ENCODE data around the gene ATF6. TPM values are rescaled to one million over a fixed set of nuclear protein-coding genes. Genes with fewer than 3 reads are reported as not detected.
A peak's percentile ranks its signal among the peaks of the same experiment; 100 is the strongest.
"Not testable (repeated sequence)": the region's sequence is repeated elsewhere in the genome, so short reads cannot be mapped to it uniquely, and the experiment has no call there.

ATF6 gene
- total RNA-seq, 1 donor from 2014 or later, result 12.6 TPM

GRCh38 chr1:161731241-161731640 is 34.9 kb upstream of the ATF6 start:
- intact Hi-C loops (cut with DNase I), result no loop called here
- DNase-seq (ENCODE audit: missing footprints) (no peak), ATAC-seq (no peak)

GRCh38 chr1:161731981-161732718 is 34.0 kb upstream of the ATF6 start:
- ATAC-seq, result no peak
- intact Hi-C loops (cut with DNase I), result no loop called here
- DNase-seq (ENCODE audit: missing footprints), result no peak

GRCh38 chr1:161733526-161733925 is 32.6 kb upstream of the ATF6 start:
- intact Hi-C loops (cut with DNase I), result no loop called here
- DNase-seq (ENCODE audit: missing footprints) (no peak), ATAC-seq (no peak)

GRCh38 chr1:161735837-161736236 is 30.3 kb upstream of the ATF6 start:
- no peak for ATAC-seq
- intact Hi-C loops (cut with DNase I), result no loop called here
- no peak for DNase-seq (ENCODE audit: missing footprints)

GRCh38 chr1:161736335-161736969 is 29.7 kb upstream of the ATF6 start:
- no peak for DNase-seq (ENCODE audit: missing footprints)
- ATAC-seq, result no peak
- intact Hi-C loops (cut with DNase I), result no loop called here

- intact Hi-C loops (cut with DNase I), result no loop called here
- DNase-seq (ENCODE audit: missing footprints) (no peak), ATAC-seq (no peak)
Measured at GRCh38 chr1:161737625-161738024, 28.5 kb upstream of the ATF6 start.

- DNase-seq (ENCODE audit: missing footprints) (peak; percentile 76), ATAC-seq (peak; percentile 67)
- intact Hi-C loops (cut with DNase I), result no loop called here
Measured at GRCh38 chr1:161738627-161739287, 27.4 kb upstream of the ATF6 start.

GRCh38 chr1:161739865-161740566 is 26.1 kb upstream of the ATF6 start:
- DNase-seq (ENCODE audit: missing footprints) (no peak), ATAC-seq (peak; percentile 49)
- intact Hi-C loops (cut with DNase I), result loop anchor here (5.0 to 10.0 kb wide), 3 partner anchors 93 to 255 kb away; no protein-coding TSS in a partner anchor

GRCh38 chr1:161740921-161741320 is 25.2 kb upstream of the ATF6 start:
- ATAC-seq (no peak), DNase-seq (ENCODE audit: missing footprints) (no peak)
- intact Hi-C loops (cut with DNase I), result loop anchor here (5.0 to 10.0 kb wide), 3 partner anchors 94 to 256 kb away; no protein-coding TSS in a partner anchor

GRCh38 chr1:161743231-161743630 is 22.9 kb upstream of the ATF6 start:
- intact Hi-C loops (cut with DNase I), result loop anchor here (5.0 to 10.0 kb wide), 3 partner anchors 96 to 258 kb away; no protein-coding TSS in a partner anchor

GRCh38 chr1:161747801-161748200 is 18.3 kb upstream of the ATF6 start:
- DNase-seq (ENCODE audit: missing footprints) (no peak), ATAC-seq (no peak)
- intact Hi-C loops (cut with DNase I), result loop anchor here (10.0 kb wide), 2 partner anchors 183 to 263 kb away; no protein-coding TSS in a partner anchor

More at GRCh38 chr1:161743231-161743630, 22.9 kb upstream of the ATF6 start:
- ATAC-seq (no peak), DNase-seq (ENCODE audit: missing footprints) (no peak)

GRCh38 chr1:161749509-161750407 is 16.4 kb upstream of the ATF6 start, which contains the start of gene DUSP12:
Gene DUSP12, plus strand, starts transcription at chr1:161749786. Its CDS starts 16 bp downstream, at chr1:161749802.
- ATAC-seq (peak; percentile 100), DNase-seq (ENCODE audit: missing footprints) (peak; percentile 97)
- intact Hi-C loops (cut with DNase I), result loop anchor here (1.0 to 10.0 kb wide), 3 partner anchors 17 to 265 kb away; partner anchors contain the start of gene ATF6

- DNase-seq (ENCODE audit: missing footprints) (no peak), ATAC-seq (no peak)
- intact Hi-C loops (cut with DNase I), result no loop called here
Measured at GRCh38 chr1:161763522-161764098, 2.5 kb upstream of the ATF6 start.

- DNase-seq (ENCODE audit: missing footprints) (no peak), ATAC-seq (no peak)
- intact Hi-C loops (cut with DNase I), result no loop called here
Measured at GRCh38 chr1:161768461-161768860, 2.3 kb downstream of the ATF6 start.

- no peak for DNase-seq (ENCODE audit: missing footprints)
- intact Hi-C loops (cut with DNase I), result no loop called here
- no peak for ATAC-seq
Measured at GRCh38 chr1:161768986-161769672, 3.0 kb downstream of the ATF6 start.

GRCh38 chr1:161769673-161770045 is 3.5 kb downstream of the ATF6 start:
- not testable (repeated sequence) for DNase-seq (ENCODE audit: missing footprints); ATAC-seq

GRCh38 chr1:161770250-161770649 is 4.1 kb downstream of the ATF6 start:
- ATAC-seq (no peak), DNase-seq (ENCODE audit: missing footprints) (no peak)
- intact Hi-C loops (cut with DNase I), result no loop called here

More at GRCh38 chr1:161769673-161770045, 3.5 kb downstream of the ATF6 start:
- intact Hi-C loops (cut with DNase I), result not testable (repeated sequence)

Data from Right ventricle myocardium inferior (tissue), 1 donor.